Lung (tissue), 12 donors: ENCODE data around the gene ADGRF5. TPM values are rescaled to one million over a fixed set of nuclear protein-coding genes. Genes with fewer than 3 reads are reported as not detected.
"Not testable (repeated sequence)": the region's sequence is repeated elsewhere in the genome, so short reads cannot be mapped to it uniquely, and the experiment has no call there.

ENCODE experiments used
- ATAC-seq: fragments of 200-7000 bp; cut with Tn5 transposase; one replicate; pipeline ENCODE4 v1.9.1; 2020; ENCODE audit warnings: moderate number of reproducible peaks; ENCODE audit not compliant: insufficient read depth, low FRiP score
- DNase-seq, 3 donors: peaks; one replicate each; pipeline ENCODE4 v3.0.0-alpha.2; 2013 to 2017
- H3K27ac ChIP-seq, 2 donors: one replicate each; pipeline ENCODE4 v1.5.1; 2013; ENCODE audit warnings: mild to moderate bottlenecking in 2 of 2, moderate library complexity in 2 of 2, control low read depth in 1 of 2, inconsistent platforms in 1 of 2, low read depth in 1 of 2, low read length in 1 of 2
- H3K27me3 ChIP-seq, 3 donors: one replicate each; pipeline ENCODE4 v1.5.1; 2013; ENCODE audit warnings: low read length in 2 of 3; ENCODE audit not compliant: control insufficient read depth in 3 of 3, insufficient read depth in 3 of 3
- H3K36me3 ChIP-seq, 4 donors: one replicate each; pipeline ENCODE4 v1.5.1; 2013; ENCODE audit warnings: low read length in 4 of 4, mild to moderate bottlenecking in 1 of 4, moderate library complexity in 1 of 4; ENCODE audit not compliant: control insufficient read depth in 4 of 4, insufficient read depth in 4 of 4
- H3K4me1 ChIP-seq, 5 donors: one replicate each; pipeline ENCODE4 v1.5.1; 2013; ENCODE audit warnings: low read length in 5 of 5, mild to moderate bottlenecking in 2 of 5, moderate library complexity in 1 of 5; ENCODE audit not compliant: control insufficient read depth in 5 of 5, insufficient read depth in 5 of 5
- H3K4me3 ChIP-seq: one replicate; pipeline ENCODE4 v1.5.1; 2013; ENCODE audit warnings: mild to moderate bottlenecking, control low read depth, moderate library complexity
- H3K9ac ChIP-seq, 2 donors: one replicate each; pipeline ENCODE4 v1.5.1; 2013; ENCODE audit warnings: low read length in 2 of 2, control low read depth in 1 of 2; ENCODE audit not compliant: insufficient read depth in 1 of 2
- H3K9me3 ChIP-seq, 4 donors: one replicate each; pipeline ENCODE4 v1.5.1; 2013; ENCODE audit warnings: low read length in 3 of 4, mild to moderate bottlenecking in 1 of 4, moderate library complexity in 1 of 4; ENCODE audit not compliant: control insufficient read depth in 4 of 4, insufficient read depth in 3 of 4
- CTCF ChIP-seq: IDR thresholded peaks from 2 replicates; pipeline ENCODE4 v1.5.1; 2012; ENCODE audit warnings: mild to moderate bottlenecking; ENCODE audit errors: control extremely low read depth, extremely low read depth
- WGBS, 2 donors: extraction: QIAGEN DNeasy Blood & Tissue Kit; methylation state at CpG; one replicate each; pipeline ENCODE4 v1.1.7; 2013; 5-methylcytosine and 5-hydroxymethylcytosine counted together
- polyA plus RNA-seq, 2 donors: library from polyadenylated mRNA; stranded (reverse); fragments of 200-250 nt; gene quantifications; one replicate each; pipeline ENCODE4 v1.2.1, GENCODE V29; 2013
- total RNA-seq, 2 donors: library from RNA; depleted of rRNA in 1 of 2; stranded (reverse); fragments of >200 nt in 1 of 2; gene quantifications; one replicate each; pipeline ENCODE4 v1.2.1, GENCODE V29; 2014 to 2021
- donor health status: control.
- donor health status: control.
- donor health status: Bipolar disorder and iron deficiency.
- donor health status: healthy.
- donor health status: DM: yes; HTN: yes; CAD: no.

The ADGRF5 gene
- total and polyA plus RNA-seq, 4 donors: 71.3 to 339 (median 142) TPM

- peak overlapping the region in 1 of 2 donors; percentile 11 for H3K27ac ChIP-seq
- H3K27me3 ChIP-seq: peaks cover 0 to 2% (median 0%) of the 10 kb centered on the region in 3 donors
- peaks cover 0 to 9% (median 0%) of the 10 kb centered on the region in 5 donors for H3K4me1 ChIP-seq
- WGBS, 2 donors: 56 to 68% methylated on average over 5 of the region's 5 CpGs
- no peak overlapping the region for H3K9ac ChIP-seq
- no peak overlapping the region for H3K4me3 ChIP-seq
- no peaks in the 10 kb centered on the region for H3K9me3 ChIP-seq
- ATAC-seq (peak; percentile 3), DNase-seq (peak in 1 of 3 donors; percentile 14)
- no peak for TF ChIP-seq CTCF
- peaks cover 0 to 4% (median 0%) of the 10 kb centered on the region in 4 donors for H3K36me3 ChIP-seq
Observed at GRCh38 chr6:46849361-46849690, 72.4 kb downstream of the ADGRF5 start.

- peak; percentile 87 to 88 (median 88) for DNase-seq
- Histone ChIP-seq H3K4me3 (no peak overlapping the region), H3K27ac (peak overlapping the region in 1 of 2 donors; percentile 11), H3K9me3 (no peaks in the 10 kb centered on the region), H3K27me3 (peaks cover 0 to 2% (median 0%) of the 10 kb centered on the region in 3 donors), H3K4me1 (peaks cover 0 to 8% (median 0%) of the 10 kb centered on the region in 5 donors), H3K36me3 (no peaks in the 10 kb centered on the region), H3K9ac (peak overlapping the region in 1 of 2 donors; percentile 59)
- peak; percentile 91 for TF ChIP-seq CTCF
- ATAC-seq: peak; percentile 92
- 7 to 9% methylated on average over 25 of the region's 25 CpGs for WGBS, 2 donors
Observed at GRCh38 chr6:46848684-46849360, 72.9 kb downstream of the ADGRF5 start.

- Histone ChIP-seq H3K9ac (no peak overlapping the region), H3K4me3 (no peak overlapping the region), H3K27ac (no peak overlapping the region), H3K4me1 (peaks cover 0 to 5% (median 0%) of the 10 kb centered on the region in 5 donors), H3K36me3 (no peaks in the 10 kb centered on the region), H3K9me3 (peaks cover 0 to 3% (median 1%) of the 10 kb centered on the region in 4 donors), H3K27me3 (peaks cover 0 to 2% (median 0%) of the 10 kb centered on the region in 3 donors)
- ATAC-seq (no peak), DNase-seq (no peak)
- TF ChIP-seq CTCF: no peak
- WGBS, 2 donors: 82 to 85% methylated on average over 5 of the region's 5 CpGs
Observed at GRCh38 chr6:46845126-46845525, 76.6 kb downstream of the ADGRF5 start.

- H3K27me3 ChIP-seq, H3K4me3 ChIP-seq, H3K27ac ChIP-seq, H3K4me1 ChIP-seq, H3K9ac ChIP-seq, H3K9me3 ChIP-seq, H3K36me3 ChIP-seq, DNase-seq, ATAC-seq: not testable (repeated sequence)
- 93 to 96% methylated on average over 6 of the region's 6 CpGs for WGBS, 2 donors
Observed at GRCh38 chr6:46842252-46842846, 79.4 kb downstream of the ADGRF5 start.
